ENCODE data around the gene GRIN2B. TPM values are rescaled to one million over a fixed set of nuclear protein-coding genes. Genes with fewer than 3 reads are reported as not detected.

Gene GRIN2B
- total RNA-seq, 1 experiment from 2014 or later, result 1.6 TPM

- TF ChIP-seq MYBL2 (CRISPR knock-in tag; IDR thresholded peaks at IDR 0.05) (peak; percentile 57; the same call in 1 of the 2 replicates), USF1 (CRISPR knock-in tag; IDR thresholded peaks at IDR 0.05) (no peak), RELA (CRISPR knock-in tag; IDR thresholded peaks at IDR 0.05; ENCODE audit: borderline replicate concordance) (no peak), NR2C2 (CRISPR knock-in tag; IDR thresholded peaks at IDR 0.05) (no peak), CREB1 (CRISPR knock-in tag; IDR thresholded peaks at IDR 0.05) (no peak), ATF2 (CRISPR knock-in tag; IDR thresholded peaks at IDR 0.05; ENCODE audit: borderline replicate concordance, low read depth) (no peak), ETV6 (CRISPR knock-in tag; IDR thresholded peaks at IDR 0.05) (peak; percentile 51; the same call in 1 of the 2 replicates), ZNF416 (CRISPR knock-in tag; IDR thresholded peaks at IDR 0.05) (no peak), PRRX2 (CRISPR knock-in tag; IDR thresholded peaks at IDR 0.05) (no peak), TEAD4 (CRISPR knock-in tag; IDR thresholded peaks at IDR 0.05) (no peak), SP1 (CRISPR knock-in tag; conservative IDR thresholded peaks at IDR 0.05) (peak; percentile 39; the same call in 1 of the 2 replicates), IRF2 (CRISPR knock-in tag; IDR thresholded peaks at IDR 0.05; ENCODE audit: borderline replicate concordance, low read depth) (no peak), TEAD1 (CRISPR knock-in tag; IDR thresholded peaks at IDR 0.05) (no peak)
- TF ChIP-seq, protein P1, sequence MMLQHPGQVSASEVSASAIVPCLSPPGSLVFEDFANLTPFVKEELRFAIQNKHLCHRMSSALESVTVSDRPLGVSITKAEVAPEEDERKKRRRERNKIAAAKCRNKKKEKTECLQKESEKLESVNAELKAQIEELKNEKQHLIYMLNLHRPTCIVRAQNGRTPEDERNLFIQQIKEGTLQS (CRISPR knock-in tag; conservative IDR thresholded peaks at IDR 0.05), result no peak
- TF ChIP-seq, protein P2, sequence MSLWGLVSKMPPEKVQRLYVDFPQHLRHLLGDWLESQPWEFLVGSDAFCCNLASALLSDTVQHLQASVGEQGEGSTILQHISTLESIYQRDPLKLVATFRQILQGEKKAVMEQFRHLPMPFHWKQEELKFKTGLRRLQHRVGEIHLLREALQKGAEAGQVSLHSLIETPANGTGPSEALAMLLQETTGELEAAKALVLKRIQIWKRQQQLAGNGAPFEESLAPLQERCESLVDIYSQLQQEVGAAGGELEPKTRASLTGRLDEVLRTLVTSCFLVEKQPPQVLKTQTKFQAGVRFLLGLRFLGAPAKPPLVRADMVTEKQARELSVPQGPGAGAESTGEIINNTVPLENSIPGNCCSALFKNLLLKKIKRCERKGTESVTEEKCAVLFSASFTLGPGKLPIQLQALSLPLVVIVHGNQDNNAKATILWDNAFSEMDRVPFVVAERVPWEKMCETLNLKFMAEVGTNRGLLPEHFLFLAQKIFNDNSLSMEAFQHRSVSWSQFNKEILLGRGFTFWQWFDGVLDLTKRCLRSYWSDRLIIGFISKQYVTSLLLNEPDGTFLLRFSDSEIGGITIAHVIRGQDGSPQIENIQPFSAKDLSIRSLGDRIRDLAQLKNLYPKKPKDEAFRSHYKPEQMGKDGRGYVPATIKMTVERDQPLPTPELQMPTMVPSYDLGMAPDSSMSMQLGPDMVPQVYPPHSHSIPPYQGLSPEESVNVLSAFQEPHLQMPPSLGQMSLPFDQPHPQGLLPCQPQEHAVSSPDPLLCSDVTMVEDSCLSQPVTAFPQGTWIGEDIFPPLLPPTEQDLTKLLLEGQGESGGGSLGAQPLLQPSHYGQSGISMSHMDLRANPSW (CRISPR knock-in tag; conservative IDR thresholded peaks at IDR 0.05; ENCODE audit: low read depth), result no peak
Observed at GRCh38 chr12:13941258-13942249, 39.8 kb downstream of the GRIN2B start (continued).

GRCh38 chr12:13940335-13940865 lies 41.0 kb downstream of the GRIN2B start:
- H3K9me3 Mint-ChIP-seq, result peaks cover 14% of the 10 kb centered on the region
- H3K27me3 Mint-ChIP-seq (ENCODE audit: low read depth), result no peaks in the 10 kb centered on the region
- ChIA-PET POLR2A (interaction anchor here (0.7 to 1.1 kb wide), 3 partner anchors 23 to 916 kb away, joined by 3 read pairs; no protein-coding TSS in a partner anchor), CTCF (interaction anchor here (1.1 to 2.9 kb wide), 14 partner anchors 11 to 685 kb away, joined by 4 to 41 read pairs (median 10); no protein-coding TSS in a partner anchor)
- TF ChIP-seq NFE2L1 (CRISPR knock-in tag; IDR thresholded peaks at IDR 0.05) (no peak), MXD4 (CRISPR knock-in tag; IDR thresholded peaks at IDR 0.05; ENCODE audit: borderline replicate concordance) (no peak), GABPB1 (CRISPR knock-in tag; IDR thresholded peaks at IDR 0.05) (no peak)
- TF ChIP-seq, protein P3, sequence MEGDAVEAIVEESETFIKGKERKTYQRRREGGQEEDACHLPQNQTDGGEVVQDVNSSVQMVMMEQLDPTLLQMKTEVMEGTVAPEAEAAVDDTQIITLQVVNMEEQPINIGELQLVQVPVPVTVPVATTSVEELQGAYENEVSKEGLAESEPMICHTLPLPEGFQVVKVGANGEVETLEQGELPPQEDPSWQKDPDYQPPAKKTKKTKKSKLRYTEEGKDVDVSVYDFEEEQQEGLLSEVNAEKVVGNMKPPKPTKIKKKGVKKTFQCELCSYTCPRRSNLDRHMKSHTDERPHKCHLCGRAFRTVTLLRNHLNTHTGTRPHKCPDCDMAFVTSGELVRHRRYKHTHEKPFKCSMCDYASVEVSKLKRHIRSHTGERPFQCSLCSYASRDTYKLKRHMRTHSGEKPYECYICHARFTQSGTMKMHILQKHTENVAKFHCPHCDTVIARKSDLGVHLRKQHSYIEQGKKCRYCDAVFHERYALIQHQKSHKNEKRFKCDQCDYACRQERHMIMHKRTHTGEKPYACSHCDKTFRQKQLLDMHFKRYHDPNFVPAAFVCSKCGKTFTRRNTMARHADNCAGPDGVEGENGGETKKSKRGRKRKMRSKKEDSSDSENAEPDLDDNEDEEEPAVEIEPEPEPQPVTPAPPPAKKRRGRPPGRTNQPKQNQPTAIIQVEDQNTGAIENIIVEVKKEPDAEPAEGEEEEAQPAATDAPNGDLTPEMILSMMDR (IDR thresholded peaks at IDR 0.05), result no peak
- TF ChIP-seq, protein P1 (CRISPR knock-in tag; conservative IDR thresholded peaks at IDR 0.05), result no peak
- peaks cover 30% of the 10 kb centered on the region for H3K4me1 Mint-ChIP-seq
- no peak overlapping the region for H3K27ac Mint-ChIP-seq
- no peak for ATAC-seq
- DNase-seq (ENCODE audit: low spot score), result no peak
- H3K36me3 Mint-ChIP-seq, result peaks cover 11% of the 10 kb centered on the region
- no peak overlapping the region for H3K4me3 Mint-ChIP-seq

Measured in WTC11 (cell line).